HFF-Myc (cell line): Measurements from ENCODE around the gene PPP3R1.

Experiments used
- DNase-seq: peaks from one replicate; pipeline ENCODE4 v3.0.0-alpha.2; 2011; ENCODE audit warnings: low read depth; ENCODE audit errors: extremely low read depth
- H3K4me3 ChIP-seq: replicated peaks from 2 replicates; pipeline ENCODE4 v1.5.1; 2011; ENCODE audit warnings: low read depth, mild to moderate bottlenecking, control low read depth, low read length
- CTCF ChIP-seq: IDR thresholded peaks from 2 replicates; pipeline ENCODE4 v1.5.1; 2012; ENCODE audit warnings: mild to moderate bottlenecking, low read depth, low read length, control low read depth; ENCODE audit errors: missing control alignments

The PPP3R1 gene

GRCh38 chr2:68282811-68283418 lies 30.6 kb upstream of the PPP3R1 start:
- DNase-seq, result no peak
- no peak overlapping the region for H3K4me3 ChIP-seq
- TF ChIP-seq CTCF, result peak; percentile 73

GRCh38 chr2:68280796-68281195 lies 28.5 kb upstream of the PPP3R1 start:
- TF ChIP-seq CTCF, result no peak
- DNase-seq, result no peak
- no peak overlapping the region for H3K4me3 ChIP-seq

- H3K4me3 ChIP-seq, result no peak overlapping the region
- no peak for DNase-seq
- no peak for TF ChIP-seq CTCF
Observed at GRCh38 chr2:68280348-68280747, 28.0 kb upstream of the PPP3R1 start.

GRCh38 chr2:68279691-68280090 lies 27.4 kb upstream of the PPP3R1 start:
- no peak for DNase-seq
- no peak overlapping the region for H3K4me3 ChIP-seq
- TF ChIP-seq CTCF, result no peak

GRCh38 chr2:68278169-68278568 lies 25.8 kb upstream of the PPP3R1 start:
- no peak for DNase-seq
- no peak for TF ChIP-seq CTCF
- H3K4me3 ChIP-seq, result no peak overlapping the region

- DNase-seq, result no peak
- no peak for TF ChIP-seq CTCF
- no peak overlapping the region for H3K4me3 ChIP-seq
Observed at GRCh38 chr2:68274022-68274421, 21.7 kb upstream of the PPP3R1 start.
